Mesendoderm (in vitro differentiated cells): ENCODE results near the gene MAN1B1.

Experiments
- DNase-seq: peaks from one replicate; pipeline ENCODE4 v3.0.0; 2013
- H2AK5ac ChIP-seq: 2 replicates; pipeline ENCODE4 v1.6.1; 2013; ENCODE audit warnings: low read length, inconsistent platforms
- H2BK120ac ChIP-seq: 2 replicates; pipeline ENCODE4 v1.6.1; 2013; ENCODE audit warnings: low read depth, mild to moderate bottlenecking, low read length, moderate library complexity, mixed read lengths
- H2BK15ac ChIP-seq: replicated peaks from 2 replicates; pipeline ENCODE4 v1.6.1; 2013; ENCODE audit warnings: low read depth, mild to moderate bottlenecking, moderate library complexity
- H2BK5ac ChIP-seq: 2 replicates; pipeline ENCODE4 v1.6.1; 2013; ENCODE audit warnings: low read length, inconsistent platforms
- H3K18ac ChIP-seq: 2 replicates; pipeline ENCODE4 v1.6.1; 2013; ENCODE audit warnings: mild to moderate bottlenecking, low read length, mixed read lengths
- H3K23ac ChIP-seq: one replicate; pipeline ENCODE4 v1.6.1; 2013; ENCODE audit warnings: low read length
- H3K27ac ChIP-seq: 2 replicates; pipeline ENCODE4 v1.5.1; 2013; ENCODE audit warnings: low read depth, mild to moderate bottlenecking, inconsistent platforms, low read length, moderate library complexity
- H3K27me3 ChIP-seq: 2 replicates; pipeline ENCODE4 v1.6.1; 2013; ENCODE audit warnings: low read length, control low read depth, mild to moderate bottlenecking, inconsistent platforms; ENCODE audit not compliant: insufficient read depth, poor library complexity
- H3K36me3 ChIP-seq: 2 replicates; pipeline ENCODE4 v1.6.1; 2013; ENCODE audit warnings: low read length, inconsistent platforms; ENCODE audit not compliant: control insufficient read depth, insufficient read depth
- H3K4ac ChIP-seq: one replicate; pipeline ENCODE4 v1.6.1; 2013; ENCODE audit warnings: low read depth, mild to moderate bottlenecking, low read length, moderate library complexity
- H3K4me1 ChIP-seq: 2 replicates; pipeline ENCODE4 v1.6.1; 2013; ENCODE audit warnings: low read depth, low read length, inconsistent platforms; ENCODE audit not compliant: control insufficient read depth
- H3K4me2 ChIP-seq: 2 replicates; pipeline ENCODE4 v1.6.1; 2013; ENCODE audit warnings: low read length
- H3K4me3 ChIP-seq: 2 replicates; pipeline ENCODE4 v1.5.1; 2013; ENCODE audit warnings: mild to moderate bottlenecking, low read length
- H3K56ac ChIP-seq: one replicate; pipeline ENCODE4 v1.6.1; 2013; ENCODE audit warnings: low read length
- H3K79me1 ChIP-seq: 2 replicates; pipeline ENCODE4 v1.6.1; 2013; ENCODE audit warnings: low read length, inconsistent platforms
- H3K79me2 ChIP-seq: 2 replicates; pipeline ENCODE4 v1.6.1; 2013; ENCODE audit warnings: mild to moderate bottlenecking, low read length; ENCODE audit not compliant: control insufficient read depth, insufficient read depth
- H3K9ac ChIP-seq: 2 replicates; pipeline ENCODE4 v1.6.1; 2013; ENCODE audit warnings: low read length, inconsistent platforms
- H4K5ac ChIP-seq: one replicate; pipeline ENCODE4 v1.6.1; 2013; ENCODE audit warnings: low read length
- H4K8ac ChIP-seq: one replicate; pipeline ENCODE4 v1.6.1; 2013; ENCODE audit warnings: low read depth, mild to moderate bottlenecking, control low read depth, low read length, moderate library complexity
- WGBS: extraction: QIAGEN DNeasy Blood & Tissue Kit; methylation state at CpG from one replicate; pipeline ENCODE4 v1.1.7; 2013; ENCODE audit warnings: low lambda C conversion rate, missing lambda C conversion rate; ENCODE audit not compliant: insufficient coverage; ENCODE audit errors: extremely low coverage; 5-methylcytosine and 5-hydroxymethylcytosine counted together

MAN1B1 gene

DNA sequence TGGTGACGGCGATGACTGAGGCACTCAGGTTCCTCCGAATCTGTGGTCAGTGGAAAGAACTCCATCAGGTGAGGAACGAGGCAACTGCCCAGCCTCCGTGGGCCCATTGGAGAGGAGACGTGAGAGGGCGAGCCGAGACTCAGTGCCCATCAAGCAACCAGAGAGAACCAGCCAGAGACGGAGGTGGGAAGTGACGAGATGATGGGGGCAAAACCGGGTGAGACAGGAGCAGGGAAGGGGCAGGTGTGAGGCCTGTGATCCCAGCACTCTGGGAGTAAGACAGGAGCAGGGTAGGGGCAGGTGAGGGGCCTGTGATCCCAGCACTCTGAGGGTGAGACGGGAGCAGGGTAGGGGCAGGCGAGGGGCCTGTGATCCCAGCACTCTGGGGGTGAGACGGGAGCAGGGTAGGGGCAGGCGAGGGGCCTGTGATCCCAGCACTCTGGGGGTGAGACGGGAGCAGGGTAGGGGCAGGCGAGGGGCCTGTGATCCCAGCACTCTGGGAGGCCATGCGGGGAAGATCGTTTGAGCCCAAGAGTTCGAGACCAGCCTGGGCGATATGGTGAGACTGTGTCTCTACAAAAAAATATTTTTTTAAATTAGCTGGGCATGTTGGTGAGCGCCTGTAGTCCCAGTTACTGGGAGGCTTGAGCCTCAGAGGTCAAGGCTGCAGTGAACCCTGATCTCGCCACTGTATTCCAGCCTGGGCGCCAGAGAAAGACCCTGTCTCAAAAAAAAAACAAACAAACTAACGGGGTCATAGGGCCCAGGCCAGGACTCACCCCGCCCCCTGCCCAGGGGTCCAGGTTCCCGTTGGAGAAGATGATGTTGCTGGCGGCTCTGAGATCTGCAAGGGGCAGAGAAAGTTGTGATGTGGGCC, 24.4 kb downstream of the MAN1B1 start:
- no peaks in the 10 kb centered on the region for H3K79me2 ChIP-seq
- no peaks in the 10 kb centered on the region for H3K79me1 ChIP-seq
- H4K8ac ChIP-seq, result no peak overlapping the region
- no peak overlapping the region for H2BK120ac ChIP-seq
- H3K36me3 ChIP-seq, result no peaks in the 10 kb centered on the region
- H3K9ac ChIP-seq, result no peak overlapping the region
- H3K27me3 ChIP-seq, result peaks cover 15% of the 10 kb centered on the region
- H2AK5ac ChIP-seq, result no peak overlapping the region
- H2BK5ac ChIP-seq, result no peak overlapping the region
- H3K56ac ChIP-seq, result no peak overlapping the region
- H3K27ac ChIP-seq, result no peak overlapping the region
- DNase-seq, result no peak
- no peak overlapping the region for H3K4ac ChIP-seq
- no CpG with 5 or more reads among the region's 28 CpGs for WGBS
- H4K5ac ChIP-seq, result no peak overlapping the region
- no peak overlapping the region for H3K23ac ChIP-seq
- H3K18ac ChIP-seq, result no peak overlapping the region
- H3K4me1 ChIP-seq, result no peaks in the 10 kb centered on the region
- no peak overlapping the region for H2BK15ac ChIP-seq
- no peak overlapping the region for H3K4me2 ChIP-seq
- H3K4me3 ChIP-seq, result no peak overlapping the region

DNA sequence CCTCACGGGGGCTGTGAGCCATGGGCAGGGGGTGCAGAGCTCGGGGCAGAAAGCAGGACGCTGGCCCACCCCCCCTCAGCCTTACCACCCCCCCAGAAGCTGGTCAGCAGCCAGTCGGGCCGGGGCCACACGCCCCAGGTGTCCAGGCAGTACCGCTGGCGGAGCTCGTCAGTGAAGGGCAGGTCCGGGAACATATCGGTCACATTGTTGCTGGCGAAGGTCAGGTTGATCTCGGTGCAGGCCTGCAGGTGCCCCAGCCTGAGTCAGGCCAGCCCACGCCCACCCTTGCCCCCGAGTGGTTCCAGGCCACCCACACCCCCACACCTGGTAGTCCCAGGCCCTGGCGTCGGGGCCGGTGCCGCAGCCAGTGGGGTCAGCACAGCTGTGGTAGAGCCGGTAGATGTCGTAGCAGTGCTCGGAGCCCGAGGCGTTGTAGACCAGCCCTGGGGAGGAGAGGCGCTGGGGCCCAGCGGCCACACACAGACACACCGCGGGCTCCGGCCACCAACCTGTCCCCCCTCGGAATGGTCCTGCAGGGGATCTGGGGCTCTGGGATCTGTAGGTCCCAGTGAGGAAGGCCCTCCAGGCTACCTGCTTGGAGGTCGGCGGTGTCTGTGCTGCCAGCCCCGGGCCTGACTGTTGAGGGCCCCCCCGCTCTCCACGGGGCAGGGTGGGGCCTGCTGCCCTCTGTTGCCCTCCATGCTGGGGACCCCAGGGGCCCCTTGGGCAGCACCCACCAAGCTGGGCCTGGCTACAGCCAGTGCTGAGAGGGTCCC, 25.2 kb downstream of the MAN1B1 start:
- Histone ChIP-seq H3K18ac (no peak overlapping the region), H4K8ac (no peak overlapping the region), H3K27ac (no peak overlapping the region), H2BK15ac (no peak overlapping the region), H3K4ac (no peak overlapping the region), H3K4me2 (no peak overlapping the region), H2BK5ac (no peak overlapping the region), H3K79me1 (no peaks in the 10 kb centered on the region), H2AK5ac (no peak overlapping the region), H2BK120ac (no peak overlapping the region), H3K9ac (no peak overlapping the region), H3K27me3 (peaks cover 15% of the 10 kb centered on the region), H3K4me3 (no peak overlapping the region), H3K36me3 (no peaks in the 10 kb centered on the region), H3K56ac (no peak overlapping the region), H3K79me2 (no peaks in the 10 kb centered on the region), H3K4me1 (no peaks in the 10 kb centered on the region), H3K23ac (no peak overlapping the region), H4K5ac (no peak overlapping the region)
- no CpG with 5 or more reads among the region's 35 CpGs for WGBS
- DNase-seq, result no peak

DNA sequence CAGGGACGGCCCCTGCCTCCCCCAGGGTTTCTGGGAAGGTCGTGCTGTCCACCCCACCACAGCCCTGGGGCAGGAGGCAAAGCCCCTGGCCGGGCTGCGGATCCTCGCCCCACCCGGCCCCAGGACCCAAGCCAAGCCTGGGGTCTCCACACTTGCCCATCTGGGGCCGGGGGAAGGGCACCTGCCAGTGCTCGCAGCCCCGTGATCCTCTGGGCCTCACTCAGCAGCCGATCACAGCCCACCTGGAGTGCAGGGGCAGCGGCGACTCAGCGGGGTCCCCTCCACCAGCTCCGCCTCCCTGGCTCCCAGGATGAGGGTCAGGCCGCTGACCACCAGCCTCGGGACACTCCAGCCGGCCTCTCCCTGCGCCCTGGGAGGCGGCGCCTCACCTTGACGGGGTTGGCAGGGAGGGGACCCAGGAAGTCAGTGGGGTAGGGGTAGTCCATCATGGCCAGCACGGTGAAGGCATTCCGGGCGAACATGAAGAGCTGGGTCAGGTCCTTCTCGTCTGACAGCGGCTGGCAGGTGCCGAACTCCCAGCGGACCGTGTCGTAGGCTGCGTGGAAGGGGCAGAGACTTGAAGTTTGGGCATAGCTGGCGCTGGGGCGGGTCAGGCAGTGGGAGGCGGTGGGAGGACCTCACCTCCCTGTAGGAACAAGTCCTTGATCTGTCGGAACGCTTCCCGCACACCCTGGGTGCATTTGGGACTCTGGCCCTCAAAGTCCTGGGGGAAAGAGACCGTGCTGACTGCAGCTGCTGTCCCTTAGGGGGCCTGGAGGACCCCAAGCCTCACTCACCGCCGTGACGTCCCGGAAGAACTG, 26.0 kb downstream of the MAN1B1 start:
- WGBS, result no CpG with 5 or more reads among the region's 42 CpGs
- H3K79me2 ChIP-seq, result no peaks in the 10 kb centered on the region
- no peaks in the 10 kb centered on the region for H3K36me3 ChIP-seq
- H3K18ac ChIP-seq, result no peak overlapping the region
- H2BK5ac ChIP-seq, result no peak overlapping the region
- H3K4me2 ChIP-seq, result no peak overlapping the region
- H3K4ac ChIP-seq, result no peak overlapping the region
- H2AK5ac ChIP-seq, result no peak overlapping the region
- no peak overlapping the region for H4K8ac ChIP-seq
- no peaks in the 10 kb centered on the region for H3K4me1 ChIP-seq
- H3K27me3 ChIP-seq, result peaks cover 15% of the 10 kb centered on the region
- no peak overlapping the region for H4K5ac ChIP-seq
- no peak overlapping the region for H3K56ac ChIP-seq
- H3K27ac ChIP-seq, result no peak overlapping the region
- DNase-seq, result no peak
- H2BK120ac ChIP-seq, result no peak overlapping the region
- H3K79me1 ChIP-seq, result no peaks in the 10 kb centered on the region
- H3K23ac ChIP-seq, result no peak overlapping the region
- no peak overlapping the region for H3K9ac ChIP-seq
- H3K4me3 ChIP-seq, result no peak overlapping the region
- H2BK15ac ChIP-seq, result no peak overlapping the region

DNA sequence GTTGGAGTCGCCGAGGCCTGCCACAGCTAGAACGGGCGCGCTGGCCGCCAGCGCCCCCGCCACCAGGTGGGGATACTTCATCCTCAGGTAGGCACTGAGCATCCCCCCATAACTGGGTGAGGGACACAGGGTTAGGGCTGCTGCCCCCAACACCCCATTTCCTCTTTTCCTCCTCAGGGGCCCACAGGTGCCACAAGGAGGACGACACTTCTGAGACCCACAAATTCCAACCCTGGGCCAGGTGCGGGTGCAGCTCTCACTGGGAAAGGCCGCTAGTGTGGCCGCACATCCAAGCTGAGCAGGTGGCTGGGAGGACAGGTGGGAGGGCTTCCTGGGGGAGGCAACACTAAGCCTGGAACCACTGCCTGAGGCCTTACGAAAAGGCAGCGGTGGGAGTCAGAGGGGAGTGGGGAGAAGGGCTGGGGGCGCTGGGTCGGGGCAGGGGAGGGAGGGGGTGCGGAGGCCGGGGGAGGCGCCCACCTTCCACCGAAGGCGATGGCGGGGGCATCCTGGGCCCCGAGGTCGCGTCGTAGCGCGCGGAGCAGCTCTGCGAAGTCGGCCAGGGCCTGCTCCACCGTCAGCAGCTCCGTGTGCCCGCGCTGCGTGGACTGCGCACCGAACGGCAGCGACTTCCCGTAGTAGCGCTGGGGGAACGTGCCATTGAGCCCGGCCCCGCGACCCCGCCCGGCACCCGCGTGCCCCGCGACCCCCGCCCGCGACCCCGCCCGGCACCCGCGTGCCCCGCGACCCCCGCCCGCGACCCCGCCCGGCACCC, 26.8 kb downstream of the MAN1B1 start:
- Histone ChIP-seq H3K79me2 (no peaks in the 10 kb centered on the region), H3K4me1 (no peaks in the 10 kb centered on the region), H2BK120ac (no peak overlapping the region), H3K9ac (no peak overlapping the region), H3K27ac (no peak overlapping the region), H4K8ac (no peak overlapping the region), H3K27me3 (peaks cover 15% of the 10 kb centered on the region), H3K56ac (no peak overlapping the region), H2AK5ac (no peak overlapping the region), H4K5ac (no peak overlapping the region), H3K4me3 (no peak overlapping the region), H3K79me1 (no peaks in the 10 kb centered on the region), H2BK5ac (no peak overlapping the region), H3K4ac (no peak overlapping the region), H3K23ac (no peak overlapping the region), H3K36me3 (no peaks in the 10 kb centered on the region), H2BK15ac (no peak overlapping the region), H3K4me2 (no peak overlapping the region), H3K18ac (no peak overlapping the region)
- no peak for DNase-seq
- WGBS, result no CpG with 5 or more reads among the region's 66 CpGs

DNA sequence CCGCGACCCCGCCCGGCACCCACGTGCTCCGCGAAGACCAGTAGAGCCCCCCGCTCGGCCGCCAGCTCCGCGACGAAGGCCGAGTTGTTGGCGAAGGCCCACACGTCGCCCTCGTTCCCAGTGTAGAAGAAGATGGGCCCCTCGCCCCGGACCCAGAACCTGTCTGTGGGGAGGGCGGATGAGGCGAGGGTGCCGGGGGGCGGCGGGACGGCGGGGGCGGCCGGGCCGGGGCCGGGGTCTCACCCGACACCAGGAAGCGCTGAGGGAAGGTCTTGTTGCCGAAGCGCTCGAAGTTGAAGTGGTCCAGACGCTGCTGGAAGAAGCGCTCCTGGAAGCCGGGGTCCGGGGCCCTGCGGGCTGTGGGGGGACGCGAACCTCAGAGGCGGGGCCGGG, 27.4 kb downstream of the MAN1B1 start:
- H3K79me1 ChIP-seq, result no peaks in the 10 kb centered on the region
- H3K27ac ChIP-seq, result no peak overlapping the region
- DNase-seq, result no peak
- H3K56ac ChIP-seq, result peak overlapping the region; percentile 25
- no CpG with 5 or more reads among the region's 45 CpGs for WGBS
- peaks cover 15% of the 10 kb centered on the region for H3K27me3 ChIP-seq
- H3K79me2 ChIP-seq, result no peaks in the 10 kb centered on the region
- H2BK15ac ChIP-seq, result no peak overlapping the region
- H3K4me1 ChIP-seq, result no peaks in the 10 kb centered on the region
- H4K5ac ChIP-seq, result no peak overlapping the region
- H3K36me3 ChIP-seq, result no peaks in the 10 kb centered on the region
- no peak overlapping the region for H3K4me3 ChIP-seq
- no peak overlapping the region for H3K23ac ChIP-seq
- H4K8ac ChIP-seq, result no peak overlapping the region
- no peak overlapping the region for H3K9ac ChIP-seq
- H3K4me2 ChIP-seq, result no peak overlapping the region
- H2AK5ac ChIP-seq, result no peak overlapping the region
- no peak overlapping the region for H3K4ac ChIP-seq
- H2BK120ac ChIP-seq, result no peak overlapping the region
- no peak overlapping the region for H3K18ac ChIP-seq
- H2BK5ac ChIP-seq, result no peak overlapping the region
